ENCODE data around the gene YOD1. TPM values are rescaled to one million over a fixed set of nuclear protein-coding genes. Genes with fewer than 3 reads are reported as not detected.

YOD1 gene
- 3.5 and 3.9 TPM in 2 replicates for total RNA-seq (2014; rRNA removed; shearing (Covaris generic))

DNA sequence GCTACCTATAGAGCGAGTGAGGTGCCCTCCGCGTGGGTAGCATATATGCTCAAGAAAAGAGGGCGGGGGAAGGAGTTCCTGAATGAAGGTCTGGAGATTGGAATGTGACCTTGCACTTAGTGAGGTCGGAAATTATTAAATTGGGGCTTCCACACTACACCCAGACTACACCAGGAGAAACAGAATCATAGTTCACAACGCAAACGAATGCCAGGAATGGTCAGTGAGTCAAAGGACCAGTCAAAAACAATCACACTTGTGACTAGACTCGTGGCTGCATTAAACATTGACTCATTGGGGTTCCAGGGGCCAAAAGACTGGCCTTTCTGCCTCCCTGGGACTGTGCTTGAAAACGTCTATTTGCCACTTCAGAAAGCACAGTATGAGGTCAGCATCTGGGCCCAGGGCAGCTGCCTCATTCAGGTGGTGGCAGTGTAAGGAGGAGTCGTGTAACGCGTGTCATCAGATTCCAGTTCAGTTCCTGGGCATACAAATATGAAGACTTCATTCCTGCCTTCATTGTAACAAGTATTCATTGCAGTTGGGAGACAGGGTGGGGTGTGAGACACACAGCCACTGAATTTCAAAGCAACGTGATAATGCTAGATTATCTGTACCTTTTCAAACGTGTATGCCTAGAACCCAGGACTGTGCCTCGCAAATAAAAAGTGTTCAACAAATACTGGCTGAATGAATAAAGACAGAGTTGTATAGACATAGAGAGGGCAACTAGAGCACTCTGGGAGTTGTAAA is at the start of gene YOD1:
Gene YOD1 (minus strand): TSS at position 18 of the 753 bp plus-strand sequence. CDS start 178 bp downstream, outside the sequence.
- DNase-seq (ENCODE audit: low spot score): no peak

DNA sequence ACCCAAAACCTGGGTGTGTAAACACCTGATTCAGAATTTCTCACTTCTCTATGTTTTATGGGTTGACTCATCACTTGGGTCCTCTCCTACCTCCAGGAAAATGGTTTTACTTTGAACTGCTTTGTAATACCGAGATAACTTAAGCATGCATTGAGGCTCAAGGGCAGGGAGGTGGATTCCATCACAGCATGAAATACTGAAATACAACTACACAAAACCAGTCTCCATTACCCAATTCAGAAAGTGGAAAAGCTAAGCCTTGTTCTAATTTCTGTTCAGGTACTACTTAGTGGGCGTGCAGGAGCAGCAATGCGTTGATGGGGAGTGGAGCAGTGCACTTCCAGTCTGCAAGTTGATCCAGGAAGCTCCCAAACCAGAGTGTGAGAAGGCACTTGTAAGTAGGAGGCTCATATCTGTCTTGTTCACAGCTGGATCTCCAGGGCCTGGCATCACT is 46.9 kb upstream of the YOD1 start:
- DNase-seq (ENCODE audit: low spot score): no peak

DNA sequence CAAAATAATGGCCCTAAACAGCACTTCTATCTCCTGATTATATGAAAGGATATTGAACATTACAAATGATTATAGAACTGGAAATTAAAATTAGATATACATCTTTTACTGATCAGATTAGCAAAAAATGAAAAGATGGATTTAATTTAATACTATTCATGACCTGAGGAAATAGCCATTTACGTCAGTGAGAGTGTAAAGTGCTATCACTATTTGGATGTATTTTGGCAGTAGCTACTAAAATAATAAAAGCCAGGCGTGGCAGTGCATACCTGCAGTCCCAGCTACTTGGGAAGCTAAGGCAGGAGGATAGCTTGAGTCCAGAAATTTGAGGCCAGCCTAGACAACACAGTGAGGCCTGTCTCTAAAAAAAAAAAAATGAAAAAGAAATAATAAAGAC is 42.9 kb upstream of the YOD1 start:
- DNase-seq (ENCODE audit: low spot score): no peak

DNA sequence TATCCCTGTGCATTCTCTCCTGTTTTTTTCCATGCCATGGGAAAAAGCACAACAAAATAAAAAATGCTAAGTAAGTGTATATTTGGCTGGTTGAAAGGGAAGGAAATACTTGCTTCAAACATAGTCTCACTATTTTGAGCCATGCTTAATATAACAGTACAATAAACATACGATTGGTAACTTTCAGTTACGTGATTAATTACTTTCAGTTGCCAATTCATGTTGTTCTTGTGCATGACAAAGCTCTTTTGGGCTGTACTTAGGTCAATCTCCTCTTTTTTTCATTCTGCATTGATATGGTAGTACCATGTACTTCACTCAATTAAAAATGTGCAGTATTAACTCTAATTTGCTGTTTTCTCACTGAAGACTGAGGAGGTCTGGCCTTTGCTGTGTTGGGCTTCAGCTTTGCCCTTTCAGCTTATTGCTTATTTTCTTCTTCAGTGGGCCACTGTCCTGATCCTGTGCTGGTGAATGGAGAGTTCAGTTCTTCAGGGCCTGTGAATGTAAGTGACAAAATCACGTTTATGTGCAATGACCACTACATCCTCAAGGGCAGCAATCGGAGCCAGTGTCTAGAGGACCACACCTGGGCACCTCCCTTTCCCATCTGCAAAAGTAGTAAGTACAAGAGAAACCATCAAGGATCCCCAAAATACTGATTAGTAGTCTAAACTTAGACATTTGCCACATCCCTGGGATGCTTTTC is 40.3 kb upstream of the YOD1 start:
- no peak for DNase-seq (ENCODE audit: low spot score)

DNA sequence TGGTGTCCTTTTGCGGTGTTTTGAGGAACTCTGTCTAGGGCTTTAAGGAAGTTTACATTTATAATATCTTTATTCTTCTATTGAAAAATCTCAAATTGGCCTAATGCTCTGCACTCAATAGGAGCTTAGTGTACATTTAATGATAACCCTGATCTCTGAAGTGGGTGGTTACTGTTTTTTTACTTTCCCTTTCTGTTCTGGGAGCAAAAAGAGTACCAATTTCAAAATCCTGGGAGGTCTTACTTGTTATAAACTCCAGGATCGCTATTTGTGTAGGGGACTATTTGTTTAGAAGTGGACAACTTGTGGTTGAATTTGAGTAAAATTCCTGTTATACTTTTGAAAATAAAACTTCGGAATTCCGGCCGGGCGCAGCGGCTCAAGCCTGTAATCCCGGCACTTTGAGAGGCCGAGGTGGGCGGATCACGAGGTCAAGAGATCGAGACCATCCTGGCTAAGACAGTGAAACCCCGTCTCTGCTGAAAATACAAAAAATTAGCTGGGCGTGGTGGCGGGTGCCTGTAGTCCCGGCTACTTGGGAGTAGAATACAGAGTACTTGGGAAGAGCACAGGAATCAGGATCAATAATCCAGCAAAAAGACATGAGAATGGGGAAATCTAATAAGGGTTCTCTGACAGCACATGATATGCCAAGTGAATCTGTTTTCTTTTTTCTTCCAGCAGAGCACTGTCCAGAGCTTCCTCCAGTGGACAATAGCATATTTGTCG is 38.8 kb upstream of the YOD1 start:
- DNase-seq (ENCODE audit: low spot score): no peak

DNA sequence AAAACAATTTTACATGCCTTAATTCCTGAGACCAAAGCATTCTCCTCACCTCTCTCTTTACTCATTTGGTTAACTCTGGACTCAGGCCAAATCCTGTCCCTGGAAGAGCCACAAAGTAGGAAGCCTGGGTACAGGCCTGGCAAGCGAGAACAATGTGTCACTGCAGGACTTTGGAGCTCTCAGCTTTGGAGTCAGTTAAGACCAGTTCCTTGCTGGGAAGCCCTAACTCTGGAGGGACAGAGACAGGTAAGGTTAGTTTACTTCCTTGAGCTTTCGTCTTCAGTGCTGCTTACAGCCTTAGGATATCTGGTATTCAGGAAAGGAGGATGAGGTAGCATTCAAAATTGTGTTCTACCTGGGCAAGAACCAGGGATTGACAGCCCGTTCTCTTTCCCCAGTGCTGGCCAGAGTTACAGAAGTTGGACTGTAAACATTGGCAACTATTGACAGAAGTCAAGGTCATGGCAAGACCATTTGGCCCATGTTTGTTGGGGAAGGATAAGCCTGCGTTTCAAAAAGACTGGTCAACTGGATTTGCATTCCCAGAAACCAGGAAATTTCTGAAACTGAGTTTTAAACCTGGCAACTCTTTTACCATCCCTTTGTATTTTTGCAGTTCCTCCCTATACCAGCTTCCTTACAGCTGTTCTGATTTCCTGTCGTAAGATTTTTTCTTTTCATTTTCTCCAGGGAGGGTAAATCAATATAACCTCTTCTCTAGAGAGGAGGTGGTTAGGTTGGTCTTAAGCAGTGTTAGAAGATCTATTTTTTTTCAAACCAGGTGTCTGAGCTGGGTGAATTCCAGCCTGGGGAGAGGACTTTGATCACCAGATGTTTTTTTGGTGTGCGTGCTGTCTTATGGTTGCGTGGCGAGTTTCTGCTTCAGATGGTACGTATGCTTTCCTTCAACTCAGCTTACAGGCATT is 38.0 kb upstream of the YOD1 start, which contains the start of gene C4BPB:
Gene C4BPB (plus strand): TSS at position 160 of the 926 bp plus-strand sequence. CDS start 672 bp downstream, at position 832.
- DNase-seq (ENCODE audit: low spot score): peak; percentile 27

DNA sequence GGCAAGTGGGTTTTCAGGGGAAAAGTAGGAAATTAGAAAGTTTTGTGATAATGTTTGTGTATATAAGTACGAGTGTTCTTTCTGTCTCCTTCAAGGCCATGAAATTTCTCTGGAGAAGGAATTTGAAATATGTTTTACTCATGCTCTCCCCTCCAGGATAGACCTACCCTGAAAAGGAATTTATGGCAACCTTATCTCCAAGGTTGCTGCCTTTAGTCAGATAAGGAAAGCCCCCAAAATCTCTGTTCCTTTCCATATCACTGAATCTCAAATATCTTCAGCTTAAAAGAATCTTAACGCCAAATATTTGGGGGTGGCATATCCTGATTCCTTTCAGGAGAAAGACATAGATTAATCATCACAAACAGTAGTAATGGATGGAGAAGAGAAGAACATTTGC is 37.2 kb upstream of the YOD1 start:
- no peak for DNase-seq (ENCODE audit: low spot score)

DNA sequence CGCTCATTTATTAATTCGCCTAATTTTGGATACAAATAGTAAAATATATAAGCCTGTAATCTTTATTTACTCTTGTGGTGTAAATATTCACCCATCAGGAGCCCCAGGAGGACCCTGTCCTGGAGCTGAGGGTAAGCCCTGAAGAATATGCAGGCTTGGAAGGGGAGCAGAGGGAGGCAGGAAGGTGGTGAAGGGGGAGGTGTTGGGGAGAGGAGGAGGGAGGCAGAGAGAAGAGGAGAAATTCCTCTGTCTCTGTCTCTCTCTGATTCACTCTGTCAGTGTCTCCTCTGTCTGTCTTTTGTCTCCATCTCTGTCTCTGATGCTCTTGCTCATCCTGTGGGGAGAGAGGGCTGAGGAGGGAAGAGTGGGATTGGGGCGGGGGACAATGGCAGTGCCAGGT is 34.9 kb upstream of the YOD1 start:
- no peak for DNase-seq (ENCODE audit: low spot score)

DNA sequence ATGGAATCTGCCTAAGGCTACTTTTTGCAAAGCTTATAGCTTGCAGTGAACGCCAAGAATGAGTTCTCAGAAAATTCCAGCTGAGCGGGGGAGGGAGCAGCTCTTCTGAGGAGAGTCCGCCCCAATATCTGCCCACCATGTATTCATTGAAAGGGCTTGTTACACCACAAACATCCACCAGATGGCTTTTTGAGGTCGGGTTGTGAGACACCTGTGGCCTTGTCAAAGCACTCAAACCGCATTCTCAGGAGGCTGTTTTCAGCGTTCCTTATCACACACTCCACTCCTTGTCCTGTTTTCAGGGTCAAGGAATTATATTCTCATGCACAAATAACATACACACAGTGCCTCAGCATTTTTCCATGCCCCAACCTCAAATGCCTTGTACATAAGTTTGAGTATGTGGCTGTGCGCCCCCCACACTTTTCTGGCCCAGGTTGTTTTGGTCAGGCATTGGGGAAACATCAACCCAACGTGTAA is 33.7 kb upstream of the YOD1 start:
- peak; percentile 61 for DNase-seq (ENCODE audit: low spot score)

DNA sequence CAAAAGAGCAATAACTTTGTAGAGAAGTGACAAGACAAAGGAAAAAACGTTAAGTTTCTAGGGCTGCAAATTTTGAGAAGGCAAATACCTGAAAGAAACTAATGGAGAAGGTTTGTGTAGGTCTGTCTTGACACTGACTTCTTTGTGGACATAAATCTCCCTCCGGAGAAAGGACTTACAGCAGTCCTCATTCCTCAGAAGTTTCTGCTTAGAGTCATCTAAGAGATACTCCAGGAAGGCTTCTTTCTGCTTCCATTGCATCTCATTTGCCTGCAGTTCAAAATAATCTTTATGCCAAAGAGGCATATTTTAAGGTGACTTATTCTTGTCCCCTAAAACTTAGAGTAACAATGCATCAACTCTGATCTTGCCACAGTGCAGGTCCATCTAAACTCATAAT is 33.2 kb upstream of the YOD1 start:
- DNase-seq (ENCODE audit: low spot score): no peak

DNA sequence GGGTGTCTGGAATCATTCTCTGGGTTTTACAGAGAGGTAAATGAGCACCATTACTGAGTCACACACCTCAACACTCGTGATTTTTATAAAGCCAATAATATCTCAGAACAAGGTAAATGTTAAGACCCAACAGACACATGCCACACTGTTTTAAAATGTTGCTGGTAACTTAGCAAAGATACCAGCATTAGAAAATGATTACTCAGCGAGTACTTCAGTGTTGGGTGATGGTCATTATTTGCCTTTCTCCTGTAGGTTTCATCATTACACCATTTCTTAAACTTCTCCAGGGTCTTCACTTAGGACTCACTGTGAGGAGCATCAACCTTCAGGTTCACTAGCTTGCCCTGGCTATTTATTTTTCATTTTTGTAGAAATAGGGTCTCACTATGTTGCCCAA is 30.8 kb upstream of the YOD1 start:
- no peak for DNase-seq (ENCODE audit: low spot score)

DNA sequence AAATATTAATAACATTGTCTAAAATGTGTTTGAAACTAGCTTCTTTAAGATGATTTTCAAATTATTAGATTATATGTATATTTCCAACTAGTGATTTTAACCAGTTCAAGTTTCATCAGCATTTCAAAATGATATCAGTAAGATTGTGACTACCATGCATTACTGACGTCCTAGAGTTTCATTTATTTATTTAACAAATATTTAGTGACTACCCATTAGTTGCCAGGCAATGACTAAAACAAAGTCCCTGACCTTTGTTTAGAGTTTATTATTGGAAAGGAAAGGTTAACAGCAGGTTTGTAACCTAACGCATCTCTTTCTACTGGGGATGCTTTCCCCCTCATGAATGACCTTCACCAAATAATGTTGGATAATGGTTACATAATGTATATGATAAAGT is 30.1 kb upstream of the YOD1 start:
- no peak for DNase-seq (ENCODE audit: low spot score)

DNA sequence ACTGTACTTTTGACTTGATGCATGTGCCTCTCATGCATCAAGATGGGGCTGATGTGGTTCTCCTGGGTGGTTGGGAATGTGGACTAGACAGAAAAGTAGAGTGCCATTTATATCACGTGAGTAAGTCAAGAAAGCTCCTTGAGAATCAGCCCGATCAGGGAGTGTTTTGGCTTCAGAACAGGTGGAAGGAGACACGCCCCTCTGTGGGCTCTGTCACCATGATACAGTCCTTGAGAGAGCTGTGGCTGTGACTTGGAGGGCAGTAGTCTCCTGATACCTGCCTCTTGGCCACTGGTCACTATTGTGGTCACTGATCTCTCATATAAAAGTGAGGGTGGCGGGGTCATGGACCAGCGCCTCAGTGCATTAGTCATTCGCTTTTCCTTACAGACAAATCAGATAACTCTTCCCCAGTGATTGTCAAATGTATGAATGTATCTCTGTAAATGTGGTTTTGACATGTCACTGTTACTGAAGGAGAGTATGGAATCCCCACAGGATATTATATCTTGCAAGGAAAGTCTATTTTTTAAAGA is 28.8 kb upstream of the YOD1 start:
- no peak for DNase-seq (ENCODE audit: low spot score)

DNA sequence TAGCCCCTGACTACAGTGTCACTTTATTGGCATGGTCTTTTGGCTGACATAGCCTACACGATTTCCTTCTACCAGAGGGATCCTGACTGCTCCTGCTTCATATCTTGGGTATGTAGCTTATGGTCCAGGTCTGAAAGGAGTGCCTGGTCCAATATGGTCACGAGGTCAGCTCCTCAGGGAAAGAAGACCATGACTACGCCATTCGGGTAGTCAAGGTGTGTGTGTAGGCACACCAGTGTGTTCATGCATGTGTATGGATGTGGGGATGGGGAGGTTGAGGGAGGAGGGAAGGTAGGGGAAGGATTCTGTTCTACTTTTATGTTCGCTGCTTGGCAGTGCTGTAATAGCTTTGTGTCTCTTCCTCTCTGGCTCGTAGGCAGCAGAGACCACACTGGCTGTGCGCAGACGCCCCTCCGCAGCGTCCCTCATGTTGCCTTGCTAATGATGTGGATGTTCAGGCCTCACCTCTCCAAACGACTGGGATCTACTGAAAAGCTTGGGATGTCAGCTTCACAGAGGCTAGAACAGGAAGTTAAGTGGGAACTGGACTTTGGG is 27.6 kb upstream of the YOD1 start:
- no peak for DNase-seq (ENCODE audit: low spot score)

DNA sequence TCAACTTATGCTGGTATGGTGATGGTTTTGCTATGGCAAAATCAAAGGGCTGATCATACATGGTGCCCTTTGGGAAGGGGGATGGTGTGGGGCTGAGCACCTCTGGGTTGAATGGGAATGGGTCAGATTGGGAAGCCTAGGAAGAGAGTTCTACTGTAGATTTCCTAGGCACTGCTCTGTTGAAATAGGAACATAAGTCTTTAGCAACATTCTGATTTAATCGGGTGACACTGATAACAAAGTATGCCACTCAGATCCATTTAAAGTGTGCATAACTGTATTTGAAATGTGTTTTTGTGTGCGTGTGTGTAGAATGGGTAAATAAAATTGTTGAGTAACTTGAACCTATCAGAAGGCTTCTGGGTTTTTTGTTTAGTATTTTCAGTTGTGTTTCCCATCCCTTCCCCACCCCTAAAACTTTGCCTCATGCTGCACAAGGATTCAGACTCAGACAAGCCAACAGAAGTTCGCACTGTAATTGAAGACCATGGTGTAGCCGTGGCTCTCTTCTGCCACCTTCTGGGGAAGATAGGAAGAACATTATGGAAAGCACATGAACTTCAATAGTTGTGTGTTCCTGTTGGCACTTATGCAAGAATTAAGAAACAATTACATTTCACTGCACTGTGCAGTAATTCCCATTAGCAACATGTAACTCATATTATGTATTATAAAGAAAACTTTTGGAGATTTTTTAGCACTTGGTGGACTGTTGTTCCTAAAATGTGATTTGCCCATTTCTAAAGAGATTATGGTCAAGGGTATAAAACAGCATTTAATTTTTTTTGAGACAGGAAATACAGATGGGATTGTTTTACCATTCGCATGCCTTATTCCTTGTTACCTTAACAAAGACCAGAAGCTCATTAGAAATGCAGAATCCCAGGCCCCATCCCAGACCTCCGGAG is 26.7 kb upstream of the YOD1 start:
- DNase-seq (ENCODE audit: low spot score): peak; percentile 65

DNA sequence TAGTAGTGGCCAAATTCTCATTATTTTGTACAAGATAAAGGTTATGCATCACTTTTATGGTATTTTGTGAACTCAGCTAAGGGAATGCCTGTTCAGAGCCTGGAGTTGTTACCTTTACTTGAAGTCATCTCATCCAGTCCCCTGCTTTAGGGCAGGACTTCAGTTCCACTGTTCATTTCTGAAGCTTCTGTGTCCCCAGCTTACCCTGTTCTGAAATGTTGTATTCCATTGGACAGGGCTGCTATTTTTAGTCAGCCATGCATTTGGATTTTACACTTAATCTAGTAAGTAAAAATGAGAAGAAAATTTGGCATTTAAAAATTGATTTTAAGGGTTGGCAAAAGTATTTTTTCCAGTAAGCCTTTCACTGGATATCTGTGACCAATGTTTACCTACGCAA is 26.0 kb upstream of the YOD1 start:
- DNase-seq (ENCODE audit: low spot score): no peak

DNA sequence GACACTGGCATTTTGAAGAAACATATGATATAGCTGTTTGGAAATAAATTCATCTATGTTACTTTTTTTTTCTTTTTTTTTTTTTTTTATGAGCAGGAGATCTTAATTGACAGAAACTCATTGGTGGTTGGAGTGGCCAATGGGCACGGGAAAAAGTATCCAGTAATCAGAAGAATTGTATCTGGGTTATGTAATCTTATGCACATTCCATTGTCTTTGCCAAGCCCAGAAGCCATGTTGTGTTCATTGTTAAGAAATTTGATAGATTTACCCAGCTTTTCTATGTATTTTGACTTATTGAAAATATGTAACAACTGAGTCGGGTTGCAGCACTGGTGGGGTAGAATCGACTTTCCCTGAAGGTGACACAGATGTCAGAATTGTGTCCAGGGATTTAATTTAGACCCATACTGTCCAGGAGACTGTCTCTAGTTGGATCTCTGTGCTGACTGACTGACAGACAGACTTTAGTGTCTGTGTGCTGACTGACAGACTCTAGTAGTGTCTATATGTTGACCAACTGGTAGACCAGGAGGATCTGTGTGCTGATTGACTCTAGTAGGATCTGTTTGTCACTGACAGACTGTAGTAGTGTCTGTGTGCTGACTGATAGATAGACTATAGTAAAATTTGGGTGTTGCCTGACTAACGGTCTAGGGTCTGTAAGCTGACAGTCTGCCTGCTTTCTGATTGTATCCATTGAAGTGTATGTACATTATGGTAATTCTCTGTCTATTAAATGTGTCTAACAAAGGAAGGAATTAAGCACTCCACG is 25.4 kb upstream of the YOD1 start:
- no peak for DNase-seq (ENCODE audit: low spot score)

DNA sequence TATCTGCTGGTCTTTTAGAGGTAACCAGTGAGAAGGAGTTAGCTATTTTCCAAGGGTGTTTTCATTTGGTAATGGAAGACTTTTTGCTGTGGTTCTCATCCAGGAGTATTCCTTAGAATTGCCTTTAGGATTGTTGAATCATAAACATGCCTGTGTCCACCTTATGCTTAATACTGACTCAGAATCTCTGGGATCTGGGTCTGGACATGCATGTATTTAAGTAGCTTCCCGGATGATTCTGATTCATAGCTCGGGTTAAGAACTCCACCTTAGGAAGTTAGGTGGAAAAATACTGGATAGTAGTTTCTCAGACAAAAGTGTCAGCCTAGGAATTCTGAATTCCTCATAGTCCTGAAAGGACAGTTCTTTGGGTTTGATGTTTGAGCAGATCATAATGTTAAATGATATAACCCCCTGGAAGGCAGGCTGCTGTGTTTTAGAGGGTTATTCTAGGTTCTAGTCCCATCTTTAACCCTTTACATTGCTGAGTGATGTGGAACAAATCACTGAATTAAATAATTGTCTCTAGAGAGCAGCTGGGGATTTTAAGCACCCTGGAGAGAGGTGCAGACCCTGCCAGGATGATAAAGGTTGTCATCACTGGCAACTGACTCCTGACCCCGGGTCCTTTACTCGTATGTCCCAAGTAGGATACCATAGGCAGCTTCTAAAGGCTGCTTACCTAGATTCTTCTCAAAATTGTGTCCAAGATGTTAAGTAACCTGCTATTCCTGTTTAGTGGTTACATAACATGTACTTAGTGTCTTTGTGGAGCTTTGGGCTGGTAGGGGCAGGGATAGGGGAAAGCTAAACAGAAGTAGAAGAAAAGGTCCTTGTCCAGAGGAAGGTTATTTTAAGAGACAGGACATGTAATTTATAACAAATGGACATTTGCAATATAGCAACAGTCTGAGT is 23.2 kb upstream of the YOD1 start:
- DNase-seq (ENCODE audit: low spot score): no peak
